ENCODE data around the gene TMEM132D. TPM values are rescaled to one million over a fixed set of nuclear protein-coding genes. Genes with fewer than 3 reads are reported as not detected.

Gene TMEM132D
- polyA plus RNA-seq, 1 donor from 2014 or later, result 1.3 TPM

- Histone ChIP-seq H3K79me2 (replicated peaks; ENCODE audit: insufficient read depth, low read length) (no peaks in the 10 kb centered on the region), H3K36me3 (ENCODE audit: insufficient read depth, low read length) (no peaks in the 10 kb centered on the region), H3K9me2 (ENCODE audit: insufficient read depth, low read length) (no peaks in the 10 kb centered on the region), H3K4me2 (ENCODE audit: low read length) (no peak overlapping the region), H3F3A (ENCODE audit: insufficient read depth, low read length, poor library complexity, severe bottlenecking) (peaks cover 13% of the 10 kb centered on the region), H3K9me3 (ENCODE audit: low read length) (no peaks in the 10 kb centered on the region), H3K9ac (ENCODE audit: low read length) (no peak overlapping the region), H2AFZ (ENCODE audit: low read depth, low read length) (no peak overlapping the region), H3K27ac (ENCODE audit: low read length) (no peak overlapping the region), H3K27me3 (ENCODE audit: insufficient read depth, low read depth, low read length) (no peaks in the 10 kb centered on the region), H4K20me1 (ENCODE audit: insufficient read depth) (no peaks in the 10 kb centered on the region), H3K4me3 (ENCODE audit: low read length) (no peak overlapping the region)
- TF ChIP-seq MXI1 (conservative IDR thresholded peaks at IDR 0.05; ENCODE audit: poor library complexity, severe bottlenecking) (no peak), EP300 (conservative IDR thresholded peaks at IDR 0.05; ENCODE audit: poor library complexity, severe bottlenecking) (no peak), SMC3 (conservative IDR thresholded peaks at IDR 0.05; ENCODE audit: poor library complexity) (no peak), POLR2AphosphoS5 (IDR thresholded peaks at IDR 0.05) (no peak), CTCF (IDR thresholded peaks at IDR 0.05; ENCODE audit: poor library complexity, severe bottlenecking) (no peak), TAF1 (IDR thresholded peaks at IDR 0.05; ENCODE audit: low read depth) (no peak), REST (IDR thresholded peaks at IDR 0.05; ENCODE audit: borderline replicate concordance) (no peak), EZH2 (IDR thresholded peaks at IDR 0.05; ENCODE audit: borderline replicate concordance, insufficient read depth, low read length, poor library complexity, severe bottlenecking) (no peak), RAD21 (conservative IDR thresholded peaks at IDR 0.05) (no peak)
These were observed 537.2 kb downstream of the TMEM132D start for GRCh38 chr12:129366656-129367055.

GRCh38 chr12:129363041-129363440 lies 540.8 kb downstream of the TMEM132D start:
- Histone ChIP-seq H3K9ac (ENCODE audit: low read length) (peak overlapping the region; percentile 40), H3K36me3 (ENCODE audit: insufficient read depth, low read length) (no peaks in the 10 kb centered on the region), H3K27me3 (ENCODE audit: insufficient read depth, low read depth, low read length) (no peaks in the 10 kb centered on the region), H3K4me3 (ENCODE audit: low read length) (peak overlapping the region; percentile 41), H3K9me2 (ENCODE audit: insufficient read depth, low read length) (no peaks in the 10 kb centered on the region), H2AFZ (ENCODE audit: low read depth, low read length) (no peak overlapping the region), H3K4me2 (ENCODE audit: low read length) (peak overlapping the region; percentile 35), H3K9me3 (ENCODE audit: low read length) (no peaks in the 10 kb centered on the region), H3K79me2 (replicated peaks; ENCODE audit: insufficient read depth, low read length) (no peaks in the 10 kb centered on the region), H3K27ac (ENCODE audit: low read length) (peak overlapping the region; percentile 77), H4K20me1 (ENCODE audit: insufficient read depth) (no peaks in the 10 kb centered on the region), H3F3A (ENCODE audit: insufficient read depth, low read length, poor library complexity, severe bottlenecking) (peaks cover 9% of the 10 kb centered on the region)
- TF ChIP-seq EP300 (conservative IDR thresholded peaks at IDR 0.05; ENCODE audit: poor library complexity, severe bottlenecking) (peak; percentile 90), POLR2AphosphoS5 (IDR thresholded peaks at IDR 0.05) (peak; percentile 85), EZH2 (IDR thresholded peaks at IDR 0.05; ENCODE audit: borderline replicate concordance, insufficient read depth, low read length, poor library complexity, severe bottlenecking) (no peak), REST (IDR thresholded peaks at IDR 0.05; ENCODE audit: borderline replicate concordance) (peak; percentile 45), MXI1 (conservative IDR thresholded peaks at IDR 0.05; ENCODE audit: poor library complexity, severe bottlenecking) (no peak), CTCF (IDR thresholded peaks at IDR 0.05; ENCODE audit: poor library complexity, severe bottlenecking) (no peak), SMC3 (conservative IDR thresholded peaks at IDR 0.05; ENCODE audit: poor library complexity) (no peak), TAF1 (IDR thresholded peaks at IDR 0.05; ENCODE audit: low read depth) (no peak), RAD21 (conservative IDR thresholded peaks at IDR 0.05) (peak; percentile 11)

Data from neural cell (in vitro differentiated cells).